GM18907 (cell line): ENCODE results near the gene FRMD3.

Experiments used
- ATAC-seq: cut with Tn5 transposase; IDR thresholded peaks from one replicate; pipeline ENCODE4 v1.9.1; 2021; ENCODE audit warnings: mild to moderate bottlenecking, moderate library complexity; ENCODE audit not compliant: unreplicated experiment

FRMD3 gene

GRCh38 chr9:83342731-83343130 lies 195.5 kb downstream of the FRMD3 start:
- no peak for ATAC-seq

- ATAC-seq = no peak
These were observed 196.2 kb downstream of the FRMD3 start for GRCh38 chr9:83342006-83342405.

- ATAC-seq = no peak
These were observed 197.8 kb downstream of the FRMD3 start for GRCh38 chr9:83340451-83340850.

GRCh38 chr9:83339435-83339834 lies 198.8 kb downstream of the FRMD3 start:
- ATAC-seq = no peak

GRCh38 chr9:83336706-83337105 lies 201.5 kb downstream of the FRMD3 start:
- no peak for ATAC-seq

- peak; percentile 69 for ATAC-seq
These were observed 203.9 kb downstream of the FRMD3 start for GRCh38 chr9:83334320-83334719.

- no peak for ATAC-seq
These were observed 207.7 kb downstream of the FRMD3 start for GRCh38 chr9:83330207-83331196.

- ATAC-seq = no peak
These were observed 210.2 kb downstream of the FRMD3 start for GRCh38 chr9:83327750-83328622.

GRCh38 chr9:83327323-83327722 lies 210.9 kb downstream of the FRMD3 start:
- no peak for ATAC-seq

- ATAC-seq = no peak
These were observed 215.1 kb downstream of the FRMD3 start for GRCh38 chr9:83323148-83323547.

GRCh38 chr9:83322438-83322837 lies 215.8 kb downstream of the FRMD3 start:
- ATAC-seq = no peak

GRCh38 chr9:83317244-83317643 lies 221.0 kb downstream of the FRMD3 start:
- ATAC-seq = no peak

- ATAC-seq = no peak
These were observed 222.6 kb downstream of the FRMD3 start for GRCh38 chr9:83315649-83316048.

- ATAC-seq = no peak
These were observed 224.4 kb downstream of the FRMD3 start for GRCh38 chr9:83313781-83314180.

- no peak for ATAC-seq
These were observed 225.7 kb downstream of the FRMD3 start for GRCh38 chr9:83312537-83312936.

GRCh38 chr9:83307066-83307724 lies 231.0 kb downstream of the FRMD3 start:
- ATAC-seq = no peak

GRCh38 chr9:83304686-83305085 lies 233.5 kb downstream of the FRMD3 start:
- ATAC-seq = no peak

GRCh38 chr9:83299571-83299970 lies 238.6 kb downstream of the FRMD3 start:
- ATAC-seq = peak; percentile 50

- ATAC-seq = no peak
These were observed 239.1 kb downstream of the FRMD3 start for GRCh38 chr9:83299094-83299493.

GRCh38 chr9:83296123-83296522 lies 242.1 kb downstream of the FRMD3 start:
- peak; percentile 67 for ATAC-seq

- no peak for ATAC-seq
These were observed 243.4 kb downstream of the FRMD3 start for GRCh38 chr9:83294816-83295215.
